ENCODE data around the gene MCUB. TPM values are rescaled to one million over a fixed set of nuclear protein-coding genes. Genes with fewer than 3 reads are reported as not detected.
A peak's percentile ranks its signal among the peaks of the same experiment; 100 is the strongest.
"Not testable (repeated sequence)": the region's sequence is repeated elsewhere in the genome, so short reads cannot be mapped to it uniquely, and the experiment has no call there.

MCUB gene
- 96.3 TPM for total RNA-seq
- polyA plus RNA-seq: 100 to 1,000 TPM; 189 to 208 (median 195) TPM

- Mint-ChIP-seq H3K4me1 (peaks cover 34 to 71% (median 48%) of the 10 kb centered on the region in 4 donors), H3K27ac (peak within 1 kb of the TSS; percentile 94 to 98 (median 96)), H3K9me3 (peaks cover 0 to 2% (median 0%) of the 10 kb centered on the region in 7 donors), H3K27me3 (no peaks in the 10 kb centered on the region), H3K36me3 (peaks cover 25% of the 10 kb centered on the region), H3K4me3 (peak within 1 kb of the TSS; percentile 97 to 100 (median 98))
- DNase-seq (peak; percentile 84 to 97 (median 93)), ATAC-seq (ENCODE audit: low read depth in 2 of 2) (peak; percentile 95 to 97)
- H3K9me3 ChIP-seq (ENCODE audit: control insufficient read depth in 2 of 2, low read length in 2 of 2): no peaks in the 10 kb centered on the region
- H3K36me3 ChIP-seq (ENCODE audit: control insufficient read depth, insufficient read depth, low read length): peaks cover 7% of the 10 kb centered on the region
- peak within 1 kb of the TSS; percentile 93 for H3K4me3 ChIP-seq (ENCODE audit: low read depth, low read length)
- H3K4me1 ChIP-seq (ENCODE audit: control insufficient read depth, insufficient read depth, low read length, poor library complexity, severe bottlenecking): peaks cover 49% of the 10 kb centered on the region
- no peaks in the 10 kb centered on the region for H3K27me3 ChIP-seq (ENCODE audit: control insufficient read depth, insufficient read depth, low read length)
- H3K27ac ChIP-seq (ENCODE audit: insufficient read depth, low read length, poor library complexity, severe bottlenecking): peak within 1 kb of the TSS; percentile 95
Observed at GRCh38 chr4:109559983-109560686, at the start of gene MCUB. Gene MCUB (plus strand): TSS chr4:109560246. CDS start chr4:109560338, 92 bp downstream.

- peaks cover 0 to 2% (median 0%) of the 10 kb centered on the region in 7 donors for H3K9me3 Mint-ChIP-seq
- Histone ChIP-seq H3K36me3 (ENCODE audit: control insufficient read depth, insufficient read depth, low read length) (peaks cover 66% of the 10 kb centered on the region), H3K4me3 (ENCODE audit: low read depth, low read length) (no peak overlapping the region), H3K27ac (ENCODE audit: insufficient read depth, low read length, poor library complexity, severe bottlenecking) (no peak overlapping the region), H3K4me1 (ENCODE audit: control insufficient read depth, insufficient read depth, low read length, poor library complexity, severe bottlenecking) (no peaks in the 10 kb centered on the region), H3K9me3 (ENCODE audit: control insufficient read depth in 2 of 2, low read length in 2 of 2) (no peaks in the 10 kb centered on the region), H3K27me3 (ENCODE audit: control insufficient read depth, insufficient read depth, low read length) (no peaks in the 10 kb centered on the region)
- H3K36me3 Mint-ChIP-seq: peaks cover 33% of the 10 kb centered on the region
- peak overlapping the region in 1 of 3 donors; percentile 28 for H3K27ac Mint-ChIP-seq
- no peak for ATAC-seq (ENCODE audit: low read depth in 2 of 2)
- H3K4me1 Mint-ChIP-seq: peaks cover 0 to 6% (median 4%) of the 10 kb centered on the region in 4 donors
- H3K4me3 Mint-ChIP-seq: no peak overlapping the region
- DNase-seq: no peak
- H3K27me3 Mint-ChIP-seq: no peaks in the 10 kb centered on the region
Observed at GRCh38 chr4:109510687-109511086, 49.4 kb upstream of the MCUB start.

GRCh38 chr4:109511414-109511813 is 48.6 kb upstream of the MCUB start:
- DNase-seq (no peak), ATAC-seq (ENCODE audit: low read depth in 2 of 2) (no peak)
- Histone ChIP-seq H3K4me1 (ENCODE audit: control insufficient read depth, insufficient read depth, low read length, poor library complexity, severe bottlenecking) (no peaks in the 10 kb centered on the region), H3K27ac (ENCODE audit: insufficient read depth, low read length, poor library complexity, severe bottlenecking) (no peak overlapping the region), H3K4me3 (ENCODE audit: low read depth, low read length) (no peak overlapping the region), H3K9me3 (ENCODE audit: control insufficient read depth in 2 of 2, low read length in 2 of 2) (no peaks in the 10 kb centered on the region), H3K27me3 (ENCODE audit: control insufficient read depth, insufficient read depth, low read length) (no peaks in the 10 kb centered on the region), H3K36me3 (ENCODE audit: control insufficient read depth, insufficient read depth, low read length) (peaks cover 68% of the 10 kb centered on the region)
- Mint-ChIP-seq H3K4me3 (no peak overlapping the region), H3K36me3 (peaks cover 30% of the 10 kb centered on the region), H3K9me3 (peaks cover 0 to 2% (median 0%) of the 10 kb centered on the region in 7 donors), H3K27me3 (no peaks in the 10 kb centered on the region), H3K4me1 (peaks cover 0 to 6% (median 4%) of the 10 kb centered on the region in 4 donors), H3K27ac (no peak overlapping the region)

- H3K9me3 ChIP-seq (ENCODE audit: control insufficient read depth in 2 of 2, low read length in 2 of 2); ATAC-seq (ENCODE audit: low read depth in 2 of 2); DNase-seq; H3K27me3 ChIP-seq (ENCODE audit: control insufficient read depth, insufficient read depth, low read length); H3K27ac Mint-ChIP-seq; H3K4me3 ChIP-seq (ENCODE audit: low read depth, low read length); H3K4me1 ChIP-seq (ENCODE audit: control insufficient read depth, insufficient read depth, low read length, poor library complexity, severe bottlenecking); H3K27me3 Mint-ChIP-seq; H3K4me3 Mint-ChIP-seq; H3K27ac ChIP-seq (ENCODE audit: insufficient read depth, low read length, poor library complexity, severe bottlenecking); H3K9me3 Mint-ChIP-seq: not testable (repeated sequence)
- H3K4me1 Mint-ChIP-seq: peaks cover 0 to 12% (median 5%) of the 10 kb centered on the region in 4 donors
- peaks cover 41% of the 10 kb centered on the region for H3K36me3 Mint-ChIP-seq
- H3K36me3 ChIP-seq (ENCODE audit: control insufficient read depth, insufficient read depth, low read length): peaks cover 65% of the 10 kb centered on the region
Observed at GRCh38 chr4:109513368-109513767, 46.7 kb upstream of the MCUB start.

GRCh38 chr4:109532182-109532581 is 27.9 kb upstream of the MCUB start:
- peaks cover 63% of the 10 kb centered on the region for H3K36me3 ChIP-seq (ENCODE audit: control insufficient read depth, insufficient read depth, low read length)
- Mint-ChIP-seq H3K27ac (no peak overlapping the region), H3K4me3 (no peak overlapping the region), H3K36me3 (peaks cover 44% of the 10 kb centered on the region), H3K9me3 (no peaks in the 10 kb centered on the region), H3K4me1 (peaks cover 0 to 9% (median under 1%) of the 10 kb centered on the region in 4 donors), H3K27me3 (no peaks in the 10 kb centered on the region)
- no peak for ATAC-seq (ENCODE audit: low read depth in 2 of 2)
- no peak overlapping the region for H3K27ac ChIP-seq (ENCODE audit: insufficient read depth, low read length, poor library complexity, severe bottlenecking)
- H3K4me3 ChIP-seq (ENCODE audit: low read depth, low read length): no peak overlapping the region
- no peak for DNase-seq
- H3K27me3 ChIP-seq (ENCODE audit: control insufficient read depth, insufficient read depth, low read length): no peaks in the 10 kb centered on the region
- no peaks in the 10 kb centered on the region for H3K9me3 ChIP-seq (ENCODE audit: control insufficient read depth in 2 of 2, low read length in 2 of 2)
- no peaks in the 10 kb centered on the region for H3K4me1 ChIP-seq (ENCODE audit: control insufficient read depth, insufficient read depth, low read length, poor library complexity, severe bottlenecking)

- Histone ChIP-seq H3K27me3 (ENCODE audit: control insufficient read depth, insufficient read depth, low read length) (no peaks in the 10 kb centered on the region), H3K4me1 (ENCODE audit: control insufficient read depth, insufficient read depth, low read length, poor library complexity, severe bottlenecking) (no peaks in the 10 kb centered on the region), H3K27ac (ENCODE audit: insufficient read depth, low read length, poor library complexity, severe bottlenecking) (no peak overlapping the region), H3K9me3 (ENCODE audit: control insufficient read depth in 2 of 2, low read length in 2 of 2) (no peaks in the 10 kb centered on the region), H3K36me3 (ENCODE audit: control insufficient read depth, insufficient read depth, low read length) (peaks cover 12% of the 10 kb centered on the region), H3K4me3 (ENCODE audit: low read depth, low read length) (no peak overlapping the region)
- Mint-ChIP-seq H3K4me1 (peaks cover 21 to 34% (median 25%) of the 10 kb centered on the region in 4 donors), H3K27me3 (no peaks in the 10 kb centered on the region), H3K4me3 (no peak overlapping the region), H3K9me3 (peaks cover 0 to 2% (median 0%) of the 10 kb centered on the region in 7 donors), H3K36me3 (peaks cover 13% of the 10 kb centered on the region), H3K27ac (no peak overlapping the region)
- DNase-seq: no peak
- no peak for ATAC-seq (ENCODE audit: low read depth in 2 of 2)
Observed at GRCh38 chr4:109545401-109545800, 14.6 kb upstream of the MCUB start.

GRCh38 chr4:109547394-109547793 is 12.7 kb upstream of the MCUB start:
- no peak for ATAC-seq (ENCODE audit: low read depth in 2 of 2)
- Mint-ChIP-seq H3K27ac (no peak overlapping the region), H3K4me3 (no peak overlapping the region), H3K27me3 (no peaks in the 10 kb centered on the region), H3K36me3 (peaks cover 11% of the 10 kb centered on the region), H3K4me1 (peaks cover 20 to 32% (median 29%) of the 10 kb centered on the region in 4 donors), H3K9me3 (peaks cover 0 to 2% (median 0%) of the 10 kb centered on the region in 7 donors)
- Histone ChIP-seq H3K9me3 (ENCODE audit: control insufficient read depth in 2 of 2, low read length in 2 of 2) (no peaks in the 10 kb centered on the region), H3K27me3 (ENCODE audit: control insufficient read depth, insufficient read depth, low read length) (no peaks in the 10 kb centered on the region), H3K4me3 (ENCODE audit: low read depth, low read length) (no peak overlapping the region), H3K4me1 (ENCODE audit: control insufficient read depth, insufficient read depth, low read length, poor library complexity, severe bottlenecking) (no peaks in the 10 kb centered on the region), H3K27ac (ENCODE audit: insufficient read depth, low read length, poor library complexity, severe bottlenecking) (no peak overlapping the region), H3K36me3 (ENCODE audit: control insufficient read depth, insufficient read depth, low read length) (peaks cover 5% of the 10 kb centered on the region)
- no peak for DNase-seq

GRCh38 chr4:109548655-109549054 is 11.4 kb upstream of the MCUB start:
- Histone ChIP-seq H3K36me3 (ENCODE audit: control insufficient read depth, insufficient read depth, low read length) (no peaks in the 10 kb centered on the region), H3K4me1 (ENCODE audit: control insufficient read depth, insufficient read depth, low read length, poor library complexity, severe bottlenecking) (no peaks in the 10 kb centered on the region), H3K27me3 (ENCODE audit: control insufficient read depth, insufficient read depth, low read length) (no peaks in the 10 kb centered on the region), H3K4me3 (ENCODE audit: low read depth, low read length) (no peak overlapping the region), H3K27ac (ENCODE audit: insufficient read depth, low read length, poor library complexity, severe bottlenecking) (no peak overlapping the region), H3K9me3 (ENCODE audit: control insufficient read depth in 2 of 2, low read length in 2 of 2) (no peaks in the 10 kb centered on the region)
- peak in 1 of 3 donors; percentile 23 for DNase-seq
- Mint-ChIP-seq H3K4me1 (peaks cover 19 to 35% (median 28%) of the 10 kb centered on the region in 4 donors), H3K27me3 (no peaks in the 10 kb centered on the region), H3K27ac (peak overlapping the region; percentile 3 to 77 (median 54)), H3K9me3 (no peaks in the 10 kb centered on the region), H3K36me3 (peaks cover 5% of the 10 kb centered on the region), H3K4me3 (no peak overlapping the region)
- peak; percentile 37 to 43 for ATAC-seq (ENCODE audit: low read depth in 2 of 2)
